GM13976 (cell line): ENCODE results near the gene SHISAL2A.

Experiments
- DNase-seq: peaks from one replicate; pipeline ENCODE4 v3.0.0; 2012; ENCODE audit warnings: low spot score
- CTCF ChIP-seq: IDR thresholded peaks from 2 replicates; pipeline ENCODE4 v1.5.1; 2012; ENCODE audit warnings: borderline replicate concordance, mild to moderate bottlenecking; ENCODE audit not compliant: insufficient read depth; ENCODE audit errors: extremely low read depth, missing control alignments, control extremely low read depth
- in situ Hi-C: fragments of 300-500 bp; cut with MboI; formaldehyde crosslinking; loops from one replicate; pipeline ENCODE4 v1.12.0; 2022; ENCODE audit warnings: low sequenced_read_pairs, mixed read lengths, inconsistent platforms; ENCODE audit not compliant: unreplicated experiment

The SHISAL2A gene

GRCh38 chr1:52659851-52660596 lies 27.1 kb downstream of the SHISAL2A start:
- in situ Hi-C loops, result no loop called here
- TF ChIP-seq CTCF, result no peak
- DNase-seq, result no peak

GRCh38 chr1:52660807-52661206 lies 27.8 kb downstream of the SHISAL2A start:
- in situ Hi-C loops, result no loop called here
- no peak for TF ChIP-seq CTCF
- DNase-seq, result no peak

GRCh38 chr1:52662645-52663313 lies 29.8 kb downstream of the SHISAL2A start:
- DNase-seq, result no peak
- no peak for TF ChIP-seq CTCF
- in situ Hi-C loops, result no loop called here

- in situ Hi-C loops, result no loop called here
- no peak for TF ChIP-seq CTCF
Measured at GRCh38 chr1:52663716-52664115, 30.7 kb downstream of the SHISAL2A start.

GRCh38 chr1:52665006-52665941 lies 32.3 kb downstream of the SHISAL2A start:
- in situ Hi-C loops, result no loop called here
- no peak for DNase-seq
- no peak for TF ChIP-seq CTCF

More at GRCh38 chr1:52663716-52664115, 30.7 kb downstream of the SHISAL2A start:
- DNase-seq, result no peak

- in situ Hi-C loops, result no loop called here
- DNase-seq, result no peak
- no peak for TF ChIP-seq CTCF
Measured at GRCh38 chr1:52667290-52667689, 34.3 kb downstream of the SHISAL2A start.
